ENCODE measurements around the gene KERA.

DNA sequence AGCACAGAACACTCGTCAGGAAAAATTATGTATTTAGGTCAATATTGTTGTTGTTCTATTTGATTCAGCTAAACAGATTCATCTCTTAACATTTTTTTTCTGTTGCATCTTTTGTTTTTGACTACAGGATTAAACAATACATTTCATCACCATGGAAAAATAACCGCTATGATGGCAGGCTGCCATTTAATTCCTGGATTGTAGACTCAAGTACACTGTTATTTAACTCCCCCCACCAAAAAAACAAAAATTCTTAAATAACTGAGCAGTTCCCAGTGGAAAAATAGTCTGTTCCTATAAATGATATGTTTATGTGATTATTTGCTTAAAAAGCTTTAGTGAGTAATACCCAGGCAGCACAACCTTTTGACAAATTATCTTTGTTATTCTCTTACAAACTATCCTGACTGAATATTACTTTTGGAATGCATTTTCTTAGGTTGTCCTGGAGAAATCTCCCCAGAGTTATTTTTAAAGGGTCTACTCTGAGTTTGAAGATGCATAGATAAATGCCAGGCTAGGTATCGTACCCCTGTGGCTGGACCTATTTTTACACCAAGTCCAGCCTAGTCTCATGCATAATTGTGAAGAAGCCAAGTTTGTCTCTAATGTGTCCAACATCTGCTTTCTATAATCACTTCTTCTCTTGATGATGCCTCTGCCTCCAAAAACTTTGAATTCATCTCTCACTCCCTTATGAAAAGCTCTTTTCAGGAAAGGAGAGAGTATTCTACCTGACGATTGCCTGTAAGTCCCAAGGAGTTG, 3.7 kb downstream of the KERA start:
- TF ChIP-seq ZNF436 (CRISPR knock-in tag; IDR thresholded peaks at IDR 0.05) = no peak
- TF ChIP-seq ZNF121 (CRISPR knock-in tag; conservative IDR thresholded peaks at IDR 0.05) = no peak
- no peak for TF ChIP-seq DPF2 (IDR thresholded peaks at IDR 0.05)
- TF ChIP-seq HDAC2 (IDR thresholded peaks at IDR 0.05) = no peak
- TF ChIP-seq TAF15 (IDR thresholded peaks at IDR 0.05; ENCODE audit: low read depth, low read length) = no peak
- TF ChIP-seq, protein P1, sequence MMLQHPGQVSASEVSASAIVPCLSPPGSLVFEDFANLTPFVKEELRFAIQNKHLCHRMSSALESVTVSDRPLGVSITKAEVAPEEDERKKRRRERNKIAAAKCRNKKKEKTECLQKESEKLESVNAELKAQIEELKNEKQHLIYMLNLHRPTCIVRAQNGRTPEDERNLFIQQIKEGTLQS (IDR thresholded peaks at IDR 0.05) = no peak
- TF ChIP-seq, protein P1 (CRISPR knock-in tag; conservative IDR thresholded peaks at IDR 0.05) = no peak
- TF ChIP-seq ZFP30 (CRISPR knock-in tag; IDR thresholded peaks at IDR 0.05; ENCODE audit: borderline replicate concordance) = no peak
- TF ChIP-seq STAT5B (CRISPR knock-in tag; IDR thresholded peaks at IDR 0.05) = no peak
- TF ChIP-seq EZH2 (IDR thresholded peaks at IDR 0.05; ENCODE audit: borderline replicate concordance, low read depth, low read length) = no peak
- no peak for TF ChIP-seq RBM39 (optimal IDR thresholded peaks at IDR 0.05; ENCODE audit: low read depth, low read length)
- TF ChIP-seq NRF1 (conservative IDR thresholded peaks at IDR 0.05 in 1 of 2, IDR thresholded peaks at IDR 0.05 in 1 of 2) = no peak
- TF ChIP-seq SRSF9 (IDR thresholded peaks at IDR 0.05; ENCODE audit: borderline replicate concordance, low read depth, low read length) = no peak
